A549 (cell line): ENCODE results near the gene TDRD9.

Experiments
- ESRRA ChIP-seq: fragments of 150-350 bp; IDR thresholded peaks from 2 replicates; pipeline ENCODE4 v1.6.1; 2014; ENCODE audit warnings: mild to moderate bottlenecking, low read length, borderline replicate concordance
- KDM1A ChIP-seq: fragments of 200-600 bp; sonication (generic); IDR thresholded peaks from 2 replicates; pipeline ENCODE4 v1.6.1; 2016; ENCODE audit warnings: low read depth, mild to moderate bottlenecking
- RNF2 ChIP-seq: fragments of 200-600 bp; sonication (generic); IDR thresholded peaks from 2 replicates; pipeline ENCODE4 v1.6.1; 2016; ENCODE audit warnings: low read depth, mild to moderate bottlenecking, antibody characterized with exemption, moderate library complexity, borderline replicate concordance
- TF ChIP-seq, protein P1 (sequence below): fragments of >200 bp; sonication (Bioruptor Twin); formaldehyde crosslinking; IDR thresholded peaks from 3 replicates; pipeline ENCODE4 v1.5.1; 2016
- TF ChIP-seq, protein P2 (sequence below): fragments of >200 bp; sonication (Bioruptor Twin); formaldehyde crosslinking; IDR thresholded peaks from 3 replicates; pipeline ENCODE4 v1.6.1; 2016
- TF ChIP-seq, protein P3 (sequence below): fragments of 200-600 bp; sonication (generic); IDR thresholded peaks from 2 replicates; pipeline ENCODE4 v1.6.1; 2016; ENCODE audit warnings: antibody characterized with exemption, mild to moderate bottlenecking, moderate library complexity

DNA sequence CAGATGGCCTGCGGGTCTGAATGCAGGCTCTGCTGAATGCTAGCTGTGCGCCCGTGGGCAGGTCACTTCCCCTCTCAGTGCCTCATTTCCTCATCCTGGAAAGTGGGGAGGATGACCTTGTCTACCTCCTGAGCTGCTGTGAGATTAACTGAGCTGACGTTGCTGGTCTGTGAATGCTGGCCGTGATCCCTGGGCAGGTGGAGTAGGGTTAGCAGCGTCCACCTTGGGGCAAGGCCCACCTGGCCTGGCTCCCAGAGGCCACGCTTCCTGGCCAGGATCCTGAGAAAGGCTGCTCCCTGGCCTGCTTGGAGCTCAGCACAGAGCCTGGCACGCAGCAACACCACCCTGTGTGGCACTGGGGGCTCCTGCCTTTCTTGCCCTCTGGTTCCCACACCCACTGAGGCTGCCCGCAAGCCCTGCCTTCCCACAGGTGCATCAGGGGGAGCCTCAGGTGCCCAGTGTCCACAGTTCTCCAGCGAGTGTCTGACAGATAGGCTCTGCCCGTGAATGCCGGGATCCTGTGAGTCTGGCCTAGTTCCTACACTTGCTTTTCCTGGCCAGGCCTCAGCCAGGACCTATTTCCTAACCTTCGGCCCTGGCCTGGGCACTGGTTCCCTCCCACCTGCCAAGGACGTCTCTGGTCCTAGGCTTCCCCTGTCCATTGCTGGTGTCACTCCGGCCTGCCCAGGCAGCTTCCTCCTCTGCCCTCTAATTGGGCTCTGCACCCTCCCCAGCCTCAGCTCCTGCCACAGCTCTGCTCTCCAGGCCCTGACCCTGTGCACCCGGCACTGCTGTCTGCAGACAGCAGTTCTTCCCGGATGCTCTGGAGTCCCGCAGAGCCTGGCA lies 37.2 kb upstream of the TDRD9 start:
- TF ChIP-seq, protein P1, sequence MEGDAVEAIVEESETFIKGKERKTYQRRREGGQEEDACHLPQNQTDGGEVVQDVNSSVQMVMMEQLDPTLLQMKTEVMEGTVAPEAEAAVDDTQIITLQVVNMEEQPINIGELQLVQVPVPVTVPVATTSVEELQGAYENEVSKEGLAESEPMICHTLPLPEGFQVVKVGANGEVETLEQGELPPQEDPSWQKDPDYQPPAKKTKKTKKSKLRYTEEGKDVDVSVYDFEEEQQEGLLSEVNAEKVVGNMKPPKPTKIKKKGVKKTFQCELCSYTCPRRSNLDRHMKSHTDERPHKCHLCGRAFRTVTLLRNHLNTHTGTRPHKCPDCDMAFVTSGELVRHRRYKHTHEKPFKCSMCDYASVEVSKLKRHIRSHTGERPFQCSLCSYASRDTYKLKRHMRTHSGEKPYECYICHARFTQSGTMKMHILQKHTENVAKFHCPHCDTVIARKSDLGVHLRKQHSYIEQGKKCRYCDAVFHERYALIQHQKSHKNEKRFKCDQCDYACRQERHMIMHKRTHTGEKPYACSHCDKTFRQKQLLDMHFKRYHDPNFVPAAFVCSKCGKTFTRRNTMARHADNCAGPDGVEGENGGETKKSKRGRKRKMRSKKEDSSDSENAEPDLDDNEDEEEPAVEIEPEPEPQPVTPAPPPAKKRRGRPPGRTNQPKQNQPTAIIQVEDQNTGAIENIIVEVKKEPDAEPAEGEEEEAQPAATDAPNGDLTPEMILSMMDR = no peak
- no peak for TF ChIP-seq RNF2
- TF ChIP-seq ESRRA = no peak
- TF ChIP-seq KDM1A = no peak
- TF ChIP-seq, protein P2, sequence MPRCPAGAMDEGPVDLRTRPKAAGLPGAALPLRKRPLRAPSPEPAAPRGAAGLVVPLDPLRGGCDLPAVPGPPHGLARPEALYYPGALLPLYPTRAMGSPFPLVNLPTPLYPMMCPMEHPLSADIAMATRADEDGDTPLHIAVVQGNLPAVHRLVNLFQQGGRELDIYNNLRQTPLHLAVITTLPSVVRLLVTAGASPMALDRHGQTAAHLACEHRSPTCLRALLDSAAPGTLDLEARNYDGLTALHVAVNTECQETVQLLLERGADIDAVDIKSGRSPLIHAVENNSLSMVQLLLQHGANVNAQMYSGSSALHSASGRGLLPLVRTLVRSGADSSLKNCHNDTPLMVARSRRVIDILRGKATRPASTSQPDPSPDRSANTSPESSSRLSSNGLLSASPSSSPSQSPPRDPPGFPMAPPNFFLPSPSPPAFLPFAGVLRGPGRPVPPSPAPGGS = no peak
- TF ChIP-seq, protein P3, sequence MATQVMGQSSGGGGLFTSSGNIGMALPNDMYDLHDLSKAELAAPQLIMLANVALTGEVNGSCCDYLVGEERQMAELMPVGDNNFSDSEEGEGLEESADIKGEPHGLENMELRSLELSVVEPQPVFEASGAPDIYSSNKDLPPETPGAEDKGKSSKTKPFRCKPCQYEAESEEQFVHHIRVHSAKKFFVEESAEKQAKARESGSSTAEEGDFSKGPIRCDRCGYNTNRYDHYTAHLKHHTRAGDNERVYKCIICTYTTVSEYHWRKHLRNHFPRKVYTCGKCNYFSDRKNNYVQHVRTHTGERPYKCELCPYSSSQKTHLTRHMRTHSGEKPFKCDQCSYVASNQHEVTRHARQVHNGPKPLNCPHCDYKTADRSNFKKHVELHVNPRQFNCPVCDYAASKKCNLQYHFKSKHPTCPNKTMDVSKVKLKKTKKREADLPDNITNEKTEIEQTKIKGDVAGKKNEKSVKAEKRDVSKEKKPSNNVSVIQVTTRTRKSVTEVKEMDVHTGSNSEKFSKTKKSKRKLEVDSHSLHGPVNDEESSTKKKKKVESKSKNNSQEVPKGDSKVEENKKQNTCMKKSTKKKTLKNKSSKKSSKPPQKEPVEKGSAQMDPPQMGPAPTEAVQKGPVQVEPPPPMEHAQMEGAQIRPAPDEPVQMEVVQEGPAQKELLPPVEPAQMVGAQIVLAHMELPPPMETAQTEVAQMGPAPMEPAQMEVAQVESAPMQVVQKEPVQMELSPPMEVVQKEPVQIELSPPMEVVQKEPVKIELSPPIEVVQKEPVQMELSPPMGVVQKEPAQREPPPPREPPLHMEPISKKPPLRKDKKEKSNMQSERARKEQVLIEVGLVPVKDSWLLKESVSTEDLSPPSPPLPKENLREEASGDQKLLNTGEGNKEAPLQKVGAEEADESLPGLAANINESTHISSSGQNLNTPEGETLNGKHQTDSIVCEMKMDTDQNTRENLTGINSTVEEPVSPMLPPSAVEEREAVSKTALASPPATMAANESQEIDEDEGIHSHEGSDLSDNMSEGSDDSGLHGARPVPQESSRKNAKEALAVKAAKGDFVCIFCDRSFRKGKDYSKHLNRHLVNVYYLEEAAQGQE = no peak
